HepG2 (cell line): ENCODE results near the gene INO80B. TPM values are rescaled to one million over a fixed set of nuclear protein-coding genes. Genes with fewer than 3 reads are reported as not detected.

Source experiments
- ARNT2 ChIP-seq: sonication (generic); formaldehyde crosslinking; IDR thresholded peaks from 2 replicates; pipeline ENCODE4 v1.8.0; 2022; ENCODE audit warnings: mild to moderate bottlenecking, low read depth, missing genetic modification reagents, moderate library complexity
- ELF3 ChIP-seq: IDR thresholded peaks from 2 replicates; pipeline ENCODE4 v1.6.1; 2016; ENCODE audit warnings: missing genetic modification reagents, missing compliant biosample characterization
- HOXA7 ChIP-seq: sonication (generic); formaldehyde crosslinking; IDR thresholded peaks from 2 replicates; pipeline ENCODE4 v1.8.1; 2022; ENCODE audit warnings: mild to moderate bottlenecking, missing genetic modification reagents, moderate library complexity
- JUNB ChIP-seq: sonication (generic); formaldehyde crosslinking; IDR thresholded peaks from 2 replicates; pipeline ENCODE4 v1.8.0; 2022; ENCODE audit warnings: missing genetic modification reagents, mild to moderate bottlenecking, borderline replicate concordance
- MATR3 ChIP-seq: sonication (generic); formaldehyde crosslinking; IDR thresholded peaks from 2 replicates; pipeline ENCODE4 v1.4.0; 2020; ENCODE audit warnings: missing genetic modification reagents
- MED8 ChIP-seq: sonication (generic); formaldehyde crosslinking; IDR thresholded peaks from 2 replicates; pipeline ENCODE4 v1.8.1; 2023; ENCODE audit warnings: mild to moderate bottlenecking, missing genetic modification reagents; ENCODE audit not compliant: insufficient replicate concordance
- MTF2 ChIP-seq: sonication (generic); formaldehyde crosslinking; IDR thresholded peaks from 2 replicates; pipeline ENCODE4 v1.5.0; 2020; ENCODE audit warnings: missing genetic modification reagents, borderline replicate concordance
- NAIF1 ChIP-seq: sonication (generic); formaldehyde crosslinking; IDR thresholded peaks from 2 replicates; pipeline ENCODE4 v1.5.0; 2020; ENCODE audit warnings: mild to moderate bottlenecking, missing genetic modification reagents, borderline replicate concordance
- NR1H2 ChIP-seq: sonication (generic); formaldehyde crosslinking; IDR thresholded peaks from 2 replicates; pipeline ENCODE4 v1.8.1; 2022; ENCODE audit warnings: low read depth, missing genetic modification reagents, borderline replicate concordance
- PRDM15 ChIP-seq: sonication (generic); formaldehyde crosslinking; IDR thresholded peaks from 2 replicates; pipeline ENCODE4 v1.4.0; 2020; ENCODE audit warnings: missing genetic modification reagents
- TFAP4 ChIP-seq: sonication (generic); IDR thresholded peaks from 2 replicates; pipeline ENCODE4 v1.6.1; 2016; ENCODE audit warnings: low read depth, borderline replicate concordance
- ZFY ChIP-seq: sonication (generic); formaldehyde crosslinking; IDR thresholded peaks from 2 replicates; pipeline ENCODE4 v1.4.0; 2020; ENCODE audit warnings: missing genetic modification reagents
- ZNF703 ChIP-seq: sonication (generic); formaldehyde crosslinking; IDR thresholded peaks from 2 replicates; pipeline ENCODE4 v1.5.1; 2020; ENCODE audit warnings: missing genetic modification reagents, mild to moderate bottlenecking, moderate library complexity, borderline replicate concordance
- ZNF891 ChIP-seq: sonication (generic); formaldehyde crosslinking; IDR thresholded peaks from 2 replicates; pipeline ENCODE4 v1.5.0; 2020; ENCODE audit warnings: mild to moderate bottlenecking, missing genetic modification reagents
- ZSCAN9 ChIP-seq: IDR thresholded peaks from 2 replicates; pipeline ENCODE4 v1.6.1; 2016; ENCODE audit warnings: borderline replicate concordance
- polyA plus RNA-seq, 8 experiments: library from polyadenylated mRNA; depleted of rRNA in 3 of 8; stranded (reverse) in 7 of 8; unstranded in 1 of 8; fragments of >200 nt; fragmentation: Illumina TruSeq in 4 of 8; extraction: Trizol in 4 of 8; gene quantifications; 2 replicates each; pipeline versions ENCODE4 v1.2.1 to v1.2.3, GENCODE V29; 2011 to 2016; ENCODE audit warnings: low read depth in 4 of 8, missing spikeins in 1 of 8, mixed read lengths in 1 of 8; ENCODE audit not compliant: insufficient read depth in 1 of 8
- total RNA-seq, 5 experiments: library from RNA; depleted of rRNA; stranded (reverse); fragments of >200 nt; fragmentation: Illumina TruSeq; extraction: Trizol; gene quantifications; 2 replicates each; pipeline ENCODE4 v1.2.3, GENCODE V29; 2016; ENCODE audit warnings: low read depth in 1 of 5
- TF ChIP-seq, protein P1 (sequence below): sonication (generic); formaldehyde crosslinking; IDR thresholded peaks from 2 replicates; pipeline ENCODE4 v1.4.0; 2020; ENCODE audit warnings: missing genetic modification reagents
- TF ChIP-seq, protein P2 (sequence below): sonication (generic); formaldehyde crosslinking; IDR thresholded peaks from 2 replicates; pipeline ENCODE4 v1.8.1; 2022; ENCODE audit warnings: mild to moderate bottlenecking, missing genetic modification reagents
- TF ChIP-seq, protein P3 (sequence below): sonication (generic); formaldehyde crosslinking; IDR thresholded peaks from 2 replicates; pipeline ENCODE4 v1.4.0; 2020; ENCODE audit warnings: missing genetic modification reagents

Gene INO80B
- total and polyA plus RNA-seq, 2 of the 13 experiments (the other 11 are each of a cell fraction or from before 2014, with no cell fraction given) = 6.2 to 14.5 TPM

GRCh38 chr2:74502147-74502719 lies 47.3 kb downstream of the INO80B start (continued):
- TF ChIP-seq ARNT2 (CRISPR knock-in tag) (no peak), HOXA7 (no peak), JUNB (no peak), MED8 (CRISPR knock-in tag) (no peak), PRDM15 (CRISPR knock-in tag) (0 out of 2 replicates have a peak, but pooled peaks have one; percentile 22), ZSCAN9 (peak; percentile 89), TFAP4 (peak; percentile 32; the same call in 1 of the 2 replicates), ZNF703 (CRISPR knock-in tag) (no peak; the same call in 1 of the 2 replicates), MATR3 (CRISPR knock-in tag) (no peak), NR1H2 (CRISPR knock-in tag) (0 out of 2 replicates have a peak, but pooled peaks have one; percentile 19), NAIF1 (CRISPR knock-in tag) (peak; percentile 46; the same call in 1 of the 2 replicates), MTF2 (no peak), ELF3 (0 out of 2 replicates have a peak, but pooled peaks have one; percentile 49), ZFY (CRISPR knock-in tag) (peak; percentile 39), ZNF891 (CRISPR knock-in tag) (no peak)
- TF ChIP-seq, protein P1, sequence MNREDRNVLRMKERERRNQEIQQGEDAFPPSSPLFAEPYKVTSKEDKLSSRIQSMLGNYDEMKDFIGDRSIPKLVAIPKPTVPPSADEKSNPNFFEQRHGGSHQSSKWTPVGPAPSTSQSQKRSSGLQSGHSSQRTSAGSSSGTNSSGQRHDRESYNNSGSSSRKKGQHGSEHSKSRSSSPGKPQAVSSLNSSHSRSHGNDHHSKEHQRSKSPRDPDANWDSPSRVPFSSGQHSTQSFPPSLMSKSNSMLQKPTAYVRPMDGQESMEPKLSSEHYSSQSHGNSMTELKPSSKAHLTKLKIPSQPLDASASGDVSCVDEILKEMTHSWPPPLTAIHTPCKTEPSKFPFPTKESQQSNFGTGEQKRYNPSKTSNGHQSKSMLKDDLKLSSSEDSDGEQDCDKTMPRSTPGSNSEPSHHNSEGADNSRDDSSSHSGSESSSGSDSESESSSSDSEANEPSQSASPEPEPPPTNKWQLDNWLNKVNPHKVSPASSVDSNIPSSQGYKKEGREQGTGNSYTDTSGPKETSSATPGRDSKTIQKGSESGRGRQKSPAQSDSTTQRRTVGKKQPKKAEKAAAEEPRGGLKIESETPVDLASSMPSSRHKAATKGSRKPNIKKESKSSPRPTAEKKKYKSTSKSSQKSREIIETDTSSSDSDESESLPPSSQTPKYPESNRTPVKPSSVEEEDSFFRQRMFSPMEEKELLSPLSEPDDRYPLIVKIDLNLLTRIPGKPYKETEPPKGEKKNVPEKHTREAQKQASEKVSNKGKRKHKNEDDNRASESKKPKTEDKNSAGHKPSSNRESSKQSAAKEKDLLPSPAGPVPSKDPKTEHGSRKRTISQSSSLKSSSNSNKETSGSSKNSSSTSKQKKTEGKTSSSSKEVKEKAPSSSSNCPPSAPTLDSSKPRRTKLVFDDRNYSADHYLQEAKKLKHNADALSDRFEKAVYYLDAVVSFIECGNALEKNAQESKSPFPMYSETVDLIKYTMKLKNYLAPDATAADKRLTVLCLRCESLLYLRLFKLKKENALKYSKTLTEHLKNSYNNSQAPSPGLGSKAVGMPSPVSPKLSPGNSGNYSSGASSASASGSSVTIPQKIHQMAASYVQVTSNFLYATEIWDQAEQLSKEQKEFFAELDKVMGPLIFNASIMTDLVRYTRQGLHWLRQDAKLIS (CRISPR knock-in tag) = no peak; the same call in 1 of the 2 replicates
- TF ChIP-seq, protein P2, sequence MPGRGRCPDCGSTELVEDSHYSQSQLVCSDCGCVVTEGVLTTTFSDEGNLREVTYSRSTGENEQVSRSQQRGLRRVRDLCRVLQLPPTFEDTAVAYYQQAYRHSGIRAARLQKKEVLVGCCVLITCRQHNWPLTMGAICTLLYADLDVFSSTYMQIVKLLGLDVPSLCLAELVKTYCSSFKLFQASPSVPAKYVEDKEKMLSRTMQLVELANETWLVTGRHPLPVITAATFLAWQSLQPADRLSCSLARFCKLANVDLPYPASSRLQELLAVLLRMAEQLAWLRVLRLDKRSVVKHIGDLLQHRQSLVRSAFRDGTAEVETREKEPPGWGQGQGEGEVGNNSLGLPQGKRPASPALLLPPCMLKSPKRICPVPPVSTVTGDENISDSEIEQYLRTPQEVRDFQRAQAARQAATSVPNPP (CRISPR knock-in tag) = no peak
- TF ChIP-seq, protein P3, sequence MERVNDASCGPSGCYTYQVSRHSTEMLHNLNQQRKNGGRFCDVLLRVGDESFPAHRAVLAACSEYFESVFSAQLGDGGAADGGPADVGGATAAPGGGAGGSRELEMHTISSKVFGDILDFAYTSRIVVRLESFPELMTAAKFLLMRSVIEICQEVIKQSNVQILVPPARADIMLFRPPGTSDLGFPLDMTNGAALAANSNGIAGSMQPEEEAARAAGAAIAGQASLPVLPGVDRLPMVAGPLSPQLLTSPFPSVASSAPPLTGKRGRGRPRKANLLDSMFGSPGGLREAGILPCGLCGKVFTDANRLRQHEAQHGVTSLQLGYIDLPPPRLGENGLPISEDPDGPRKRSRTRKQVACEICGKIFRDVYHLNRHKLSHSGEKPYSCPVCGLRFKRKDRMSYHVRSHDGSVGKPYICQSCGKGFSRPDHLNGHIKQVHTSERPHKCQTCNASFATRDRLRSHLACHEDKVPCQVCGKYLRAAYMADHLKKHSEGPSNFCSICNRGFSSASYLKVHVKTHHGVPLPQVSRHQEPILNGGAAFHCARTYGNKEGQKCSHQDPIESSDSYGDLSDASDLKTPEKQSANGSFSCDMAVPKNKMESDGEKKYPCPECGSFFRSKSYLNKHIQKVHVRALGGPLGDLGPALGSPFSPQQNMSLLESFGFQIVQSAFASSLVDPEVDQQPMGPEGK (CRISPR knock-in tag) = peak; percentile 96
